COLO668 (cell line): Measurements from ENCODE around the gene COL5A1.

Source experiments
- DNase-seq: peaks from one replicate; lab custom pipeline; 2025; ENCODE audit not compliant: unreplicated experiment; lab: John Stamatoyannopoulos, UW

COL5A1 gene

DNA sequence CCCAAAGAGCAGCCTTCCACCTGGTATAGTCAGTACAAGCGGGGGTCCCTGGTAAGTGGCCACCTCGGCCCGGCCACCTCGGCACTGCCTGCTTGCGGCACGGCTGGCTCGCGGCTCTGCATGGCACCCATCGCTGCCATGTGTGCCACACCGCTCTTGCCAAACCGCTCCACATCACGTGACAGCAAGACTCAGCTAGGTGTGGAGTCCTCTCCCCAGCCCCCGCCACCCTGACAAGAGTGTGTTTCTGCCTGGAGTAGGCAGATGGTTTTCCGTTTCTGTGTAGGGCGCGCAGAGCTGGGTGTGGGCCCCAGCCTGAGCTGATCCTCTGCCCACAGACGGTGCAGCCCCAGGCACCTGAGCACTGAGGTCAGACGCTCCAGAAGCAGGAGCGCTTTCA is 188.5 kb downstream of the COL5A1 start:
- no peak for DNase-seq

DNA sequence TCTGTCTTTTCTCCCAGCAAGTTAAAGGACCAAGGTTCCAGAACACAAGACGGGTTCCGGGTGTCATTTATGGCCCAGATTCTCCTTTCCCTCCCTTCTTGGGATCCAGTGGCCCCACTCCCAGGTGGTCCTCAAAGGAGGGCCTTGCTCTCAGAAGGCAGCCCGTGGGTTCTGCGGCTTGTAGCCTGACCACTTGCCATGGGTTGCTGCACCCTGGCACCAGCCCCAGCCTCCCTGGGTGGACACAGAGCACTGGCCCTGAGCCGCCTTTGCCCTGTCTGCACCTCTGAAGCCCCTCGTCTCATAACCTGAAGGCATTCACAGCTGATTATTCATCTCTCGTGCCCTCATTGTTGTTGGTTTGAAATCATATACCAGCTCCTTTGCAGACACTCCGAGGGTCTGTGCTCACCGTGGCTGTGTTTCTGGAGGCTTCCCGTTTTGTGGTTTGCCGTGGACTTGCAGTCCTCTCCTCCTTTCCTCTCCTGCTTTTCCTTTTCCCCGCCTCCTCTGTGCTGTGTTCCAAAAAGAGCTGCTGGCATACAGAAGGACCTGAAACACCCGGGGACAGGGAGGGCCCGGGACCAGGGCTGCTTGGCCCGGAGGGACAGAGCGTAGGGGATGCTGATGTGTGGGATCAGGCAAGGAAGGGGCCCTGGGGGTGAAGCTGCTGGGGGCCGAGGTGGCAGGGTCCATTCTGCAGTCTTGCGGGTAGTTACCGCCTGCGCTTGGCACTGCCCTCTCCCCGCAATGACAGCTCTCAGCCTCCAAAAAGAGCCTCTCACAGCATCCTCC is 189.5 kb downstream of the COL5A1 start:
- DNase-seq = no peak

DNA sequence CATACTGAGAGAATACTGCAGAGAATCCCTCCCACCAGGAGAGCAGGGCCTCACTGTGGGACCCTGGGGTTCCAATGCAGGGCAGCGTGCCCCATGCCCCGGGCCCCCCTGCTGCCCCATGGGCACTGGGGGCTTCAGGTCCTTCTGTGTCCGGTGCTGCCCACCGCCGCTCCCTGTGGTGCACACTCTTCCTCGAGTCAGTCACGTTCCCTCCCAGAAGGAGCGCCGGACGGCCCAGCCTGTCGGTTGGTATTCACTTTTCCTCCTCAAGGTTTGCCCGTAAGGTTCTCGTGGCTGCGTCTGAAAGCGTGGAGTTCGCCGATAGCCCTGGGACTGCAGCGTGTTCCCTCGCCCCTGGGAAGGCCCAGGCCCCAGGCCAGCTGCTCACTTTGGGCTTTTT is 190.9 kb downstream of the COL5A1 start:
- no peak for DNase-seq

DNA sequence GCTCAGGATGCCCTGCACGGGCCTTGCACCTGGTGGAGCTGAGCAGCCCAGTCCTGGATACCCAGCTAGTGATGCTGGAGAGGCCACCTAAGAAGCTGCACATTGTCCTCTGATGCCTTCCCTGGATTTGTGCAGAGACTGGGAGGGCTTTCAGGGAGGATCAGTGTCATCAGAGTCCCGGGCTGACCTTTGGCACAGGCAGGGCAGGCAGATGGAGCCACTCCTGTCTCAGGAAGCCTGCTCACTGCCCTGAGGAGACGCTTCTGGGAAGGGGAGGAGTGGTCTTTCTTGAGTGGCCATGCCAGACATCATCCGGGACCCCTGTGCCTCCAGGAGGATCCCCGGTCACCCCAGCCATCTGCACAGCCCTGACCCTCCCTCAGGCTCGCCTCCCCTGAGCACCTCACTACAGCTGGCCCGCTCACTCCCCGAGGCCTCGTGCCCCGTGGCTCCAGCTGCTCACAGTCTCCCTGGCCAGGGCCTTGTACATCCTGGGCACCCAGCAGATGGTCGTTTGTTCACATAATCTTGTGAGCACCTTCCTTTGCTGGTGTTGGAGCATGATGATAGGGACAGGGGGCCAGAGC is 191.8 kb downstream of the COL5A1 start:
- DNase-seq = no peak

DNA sequence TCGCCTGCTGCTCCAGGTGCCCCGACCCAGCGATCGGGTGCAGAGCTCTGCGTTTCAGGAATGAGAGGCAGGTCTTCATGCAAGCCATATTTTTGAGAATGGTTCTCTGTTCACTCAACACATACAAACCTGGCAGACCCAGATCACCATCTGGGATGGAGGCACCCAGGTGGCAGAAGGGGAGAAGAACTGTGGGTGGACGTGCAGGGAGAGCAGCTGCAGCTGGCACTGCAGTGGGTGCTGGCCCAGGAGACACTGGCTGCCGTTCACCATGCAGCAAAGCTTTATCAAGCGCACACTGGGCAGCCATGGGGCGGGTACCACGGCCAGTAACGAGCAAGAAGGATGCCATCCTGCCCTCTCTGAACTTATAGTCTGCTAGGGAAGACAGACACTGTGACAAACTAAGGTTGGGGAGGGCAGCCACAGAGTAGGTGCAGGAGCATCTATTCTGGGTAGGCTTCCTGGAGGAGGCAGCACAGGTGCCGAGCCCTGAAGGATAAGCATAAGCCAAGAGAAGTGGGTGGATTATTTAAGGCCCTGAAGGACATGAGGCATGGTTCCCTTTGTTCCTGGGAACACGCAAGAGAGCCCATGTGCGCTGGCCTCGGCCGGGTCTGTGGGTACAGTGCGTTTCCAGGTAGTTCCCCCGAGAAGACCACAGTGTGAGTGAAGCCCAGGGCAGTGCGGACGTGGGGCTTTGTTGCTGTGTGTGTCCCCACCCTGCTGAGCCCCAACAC is 192.8 kb downstream of the COL5A1 start:
- no peak for DNase-seq

DNA sequence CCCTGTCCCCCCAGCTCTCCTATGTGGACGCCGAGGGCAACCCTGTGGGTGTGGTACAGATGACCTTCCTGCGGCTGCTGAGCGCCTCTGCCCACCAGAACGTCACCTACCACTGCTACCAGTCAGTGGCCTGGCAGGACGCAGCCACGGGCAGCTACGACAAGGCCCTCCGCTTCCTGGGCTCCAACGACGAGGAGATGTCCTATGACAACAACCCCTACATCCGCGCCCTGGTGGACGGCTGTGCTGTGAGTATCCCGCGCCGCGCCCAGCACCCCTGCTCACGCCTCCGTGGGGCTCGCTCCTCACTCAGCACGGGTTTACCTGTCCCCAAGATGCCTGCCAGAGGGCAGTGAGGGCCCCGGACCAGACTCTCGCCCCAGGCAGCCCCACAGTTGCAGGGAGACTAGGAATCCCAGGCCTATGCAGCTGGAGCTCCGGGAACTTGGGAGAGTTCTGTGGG is 193.4 kb downstream of the COL5A1 start:
- no peak for DNase-seq

DNA sequence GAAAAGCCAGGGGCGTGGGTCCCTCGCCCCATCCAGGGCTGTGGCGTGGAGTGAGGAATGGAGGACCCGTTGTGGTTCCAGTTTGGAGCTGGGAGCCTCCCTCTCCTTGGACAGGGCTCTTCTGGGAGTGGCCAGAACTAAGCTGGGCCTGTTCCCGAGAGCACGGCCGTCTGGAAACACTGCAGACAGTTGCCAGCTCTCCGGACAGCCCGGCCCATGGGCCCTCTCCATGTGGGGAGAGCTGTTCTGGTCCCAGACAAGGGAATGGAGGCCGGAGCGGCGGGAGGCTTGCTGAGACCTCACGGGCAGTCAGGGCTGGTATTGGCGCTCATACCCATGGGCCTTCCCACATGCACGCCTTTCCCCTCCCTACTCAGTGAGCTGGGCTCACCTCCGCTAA is 193.8 kb downstream of the COL5A1 start:
- no peak for DNase-seq

DNA sequence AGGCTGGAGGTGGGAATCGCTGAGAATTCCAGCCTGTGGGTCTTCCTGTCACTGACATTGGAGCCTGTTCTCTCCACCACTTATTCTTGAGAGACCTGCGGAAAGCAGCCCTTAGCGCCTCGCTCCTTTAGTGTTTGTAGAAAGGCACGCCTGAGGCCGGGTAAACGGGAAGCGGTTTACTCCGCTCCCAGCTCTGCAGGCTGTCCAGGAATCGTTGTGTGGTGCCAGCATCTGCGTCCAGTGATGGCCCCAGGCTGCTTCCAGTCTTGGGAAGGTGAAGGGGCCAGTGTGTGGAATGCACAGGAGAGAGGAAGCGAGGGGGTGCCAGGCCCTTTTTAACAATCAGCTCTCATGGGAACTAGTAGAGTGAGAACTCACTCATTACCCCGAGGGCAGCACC is 194.4 kb downstream of the COL5A1 start:
- no peak for DNase-seq

DNA sequence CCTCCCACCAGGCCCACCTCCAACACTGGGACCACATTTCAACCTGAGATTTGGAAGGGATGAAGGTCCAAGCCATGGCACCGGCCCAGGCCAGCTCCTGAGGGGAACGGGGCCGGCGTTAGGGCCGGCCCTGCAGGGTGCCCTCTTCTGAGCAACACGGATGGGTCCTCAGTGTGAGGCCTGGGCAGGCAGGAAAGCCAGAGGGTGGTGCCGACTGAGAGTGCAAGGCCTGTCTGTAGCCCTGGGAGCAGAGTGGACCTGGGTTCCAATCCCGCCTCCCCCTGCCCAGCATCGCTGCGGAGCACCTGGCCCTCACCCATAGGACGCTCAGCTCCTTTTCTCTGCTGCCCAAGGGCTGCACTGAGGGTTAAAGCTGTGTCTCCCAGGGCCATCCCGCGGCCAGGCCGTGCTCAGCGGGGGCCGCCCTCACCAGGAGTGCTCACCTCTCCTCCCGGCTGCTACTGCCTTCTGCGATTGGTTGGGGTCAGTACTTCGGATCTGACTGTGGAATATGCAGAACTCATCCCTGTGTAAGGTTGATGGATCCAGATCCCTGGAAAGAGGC is 194.9 kb downstream of the COL5A1 start:
- no peak for DNase-seq

DNA sequence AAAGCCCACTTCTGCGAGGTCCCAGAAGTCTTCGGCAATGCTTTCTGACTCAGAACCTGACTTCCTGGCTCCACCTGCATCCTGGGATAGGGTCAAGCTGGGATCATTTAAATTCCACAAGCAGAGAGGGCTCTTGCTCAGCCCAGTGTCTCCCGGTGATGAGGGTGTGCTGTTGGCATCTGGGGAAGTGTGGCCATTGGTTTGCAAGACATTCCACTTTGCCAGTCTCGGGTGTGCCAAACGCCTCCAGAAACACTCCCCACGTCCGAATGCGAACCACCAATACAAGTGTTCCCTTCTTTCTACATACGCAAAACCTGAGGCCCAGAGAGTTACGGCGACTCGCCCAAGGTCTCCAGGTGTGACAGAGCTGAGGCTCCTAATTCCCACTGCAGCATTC is 195.9 kb downstream of the COL5A1 start:
- DNase-seq = no peak

DNA sequence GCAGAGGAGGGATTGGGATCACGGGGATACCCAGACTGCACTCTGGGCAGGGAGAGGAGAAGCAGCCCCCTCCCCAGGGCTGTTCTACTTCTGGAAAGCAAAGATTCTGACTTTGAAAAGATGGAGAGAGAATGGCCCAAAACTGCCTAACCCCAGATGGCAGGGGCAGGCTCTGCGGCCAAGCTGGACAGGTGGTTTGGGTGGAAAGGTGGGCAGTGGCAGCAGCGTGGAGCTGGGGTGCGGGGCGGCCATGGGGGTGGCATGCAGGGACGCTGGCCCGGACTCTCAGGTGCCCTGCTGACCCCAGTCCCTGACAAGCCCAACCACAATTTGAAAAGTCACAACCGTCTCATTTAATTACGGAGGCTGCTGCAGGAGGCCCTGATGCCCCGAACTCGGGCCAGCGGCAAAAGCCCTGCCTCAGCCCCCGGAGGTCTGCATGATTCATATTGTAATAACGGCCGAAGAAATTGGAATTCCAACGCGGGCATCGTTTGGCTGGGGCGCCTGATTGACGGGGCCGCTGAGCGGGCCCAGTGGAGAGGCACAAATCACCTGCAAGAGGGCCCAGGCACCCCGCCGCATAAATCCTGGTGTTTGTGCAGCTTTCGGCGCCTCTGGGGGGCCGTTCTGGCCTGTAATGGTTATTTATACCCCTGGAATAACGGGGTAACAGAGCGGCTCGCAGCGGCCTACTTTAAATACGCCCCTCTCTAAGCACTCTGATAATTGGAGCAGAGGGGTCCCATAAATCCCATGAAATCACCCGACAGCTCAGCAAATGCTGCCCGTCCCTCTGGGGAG is 197.2 kb downstream of the COL5A1 start:
- DNase-seq = no peak

DNA sequence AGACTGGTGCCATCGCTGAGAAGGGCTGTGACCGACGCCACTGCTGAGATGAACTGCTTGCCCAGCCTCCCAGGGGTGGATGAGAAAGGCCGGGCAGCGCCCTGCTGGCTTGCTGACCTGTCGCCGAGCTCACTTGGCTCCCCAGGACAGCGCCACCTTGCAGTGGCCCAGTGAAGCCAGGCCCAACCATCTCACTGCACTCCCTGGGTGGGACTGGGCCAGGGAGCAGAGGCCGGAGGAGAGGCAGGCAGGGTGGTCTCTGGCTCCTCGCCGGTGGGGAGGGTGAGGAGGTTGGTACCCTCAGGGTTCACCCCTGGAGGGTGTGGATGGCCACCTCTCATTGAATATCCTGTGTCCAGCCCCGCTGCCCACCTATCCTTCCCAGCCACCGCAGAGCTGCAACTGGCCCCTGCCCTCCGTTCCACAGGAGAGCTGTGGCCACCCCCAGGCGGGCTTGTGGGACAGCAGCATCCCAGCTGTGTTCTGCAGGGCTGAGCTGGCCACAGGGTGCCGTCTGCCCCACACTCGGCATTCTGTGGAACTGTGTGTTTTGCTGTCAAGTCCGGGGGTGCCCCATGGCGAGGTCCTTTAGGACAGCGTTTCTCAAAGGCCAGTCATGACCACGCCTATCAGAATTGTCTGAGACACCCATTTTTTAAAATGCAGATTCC is 198.0 kb downstream of the COL5A1 start:
- DNase-seq = no peak

DNA sequence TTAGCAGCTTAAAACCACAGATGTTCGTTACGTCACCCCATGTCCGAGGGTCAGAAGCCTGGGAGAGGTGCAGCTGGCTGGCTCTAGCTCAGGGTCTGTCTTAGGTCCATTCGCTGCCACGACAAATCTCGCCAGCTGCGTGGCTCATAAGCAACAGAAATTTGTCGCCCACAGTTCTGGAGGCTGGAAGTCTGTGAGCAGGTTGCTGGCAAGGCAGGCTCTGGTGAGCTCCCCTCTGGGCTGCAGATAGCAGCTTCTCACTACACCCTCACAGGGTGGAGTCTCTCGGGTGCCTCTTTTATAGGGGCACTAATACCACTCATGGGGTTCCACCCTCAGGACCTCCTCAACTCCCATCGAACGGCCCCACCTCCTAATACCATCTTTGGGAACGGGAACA is 198.9 kb downstream of the COL5A1 start:
- DNase-seq = no peak

DNA sequence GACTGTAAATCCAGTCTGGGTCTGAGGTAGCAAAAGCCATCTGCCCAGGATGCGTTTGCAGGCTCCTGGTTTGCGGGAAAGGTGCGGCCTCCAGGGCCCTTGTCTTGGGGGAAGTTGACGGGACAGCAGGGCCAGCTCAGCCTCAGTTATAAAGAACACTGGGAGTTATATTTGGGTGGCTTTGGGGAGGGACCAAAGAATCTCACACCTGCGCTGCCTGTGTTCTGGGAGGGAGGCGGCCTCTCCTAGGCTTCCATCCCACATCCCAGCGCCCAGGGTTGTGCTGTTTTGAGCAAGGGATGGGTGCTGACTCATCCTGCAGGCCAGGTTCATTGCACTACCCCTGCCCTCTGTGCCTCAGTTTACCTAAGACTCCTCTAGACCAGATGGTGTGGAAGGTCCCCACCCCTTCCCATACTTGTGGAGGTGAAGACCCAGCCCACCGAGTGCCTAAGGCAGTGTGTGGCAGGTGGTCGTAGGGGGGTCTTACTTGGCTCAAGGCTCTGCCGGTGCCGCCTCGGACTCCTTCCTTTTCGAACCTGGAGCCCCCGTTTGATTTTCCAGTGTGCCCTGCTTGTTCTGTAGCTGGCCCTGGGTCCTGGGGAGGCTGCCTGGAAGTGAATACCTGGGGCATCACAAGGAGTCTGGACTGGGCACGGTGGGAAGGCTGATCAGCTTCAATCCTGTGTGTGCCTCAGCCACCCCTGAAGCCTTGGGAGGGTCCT is 199.7 kb downstream of the COL5A1 start:
- DNase-seq = no peak

DNA sequence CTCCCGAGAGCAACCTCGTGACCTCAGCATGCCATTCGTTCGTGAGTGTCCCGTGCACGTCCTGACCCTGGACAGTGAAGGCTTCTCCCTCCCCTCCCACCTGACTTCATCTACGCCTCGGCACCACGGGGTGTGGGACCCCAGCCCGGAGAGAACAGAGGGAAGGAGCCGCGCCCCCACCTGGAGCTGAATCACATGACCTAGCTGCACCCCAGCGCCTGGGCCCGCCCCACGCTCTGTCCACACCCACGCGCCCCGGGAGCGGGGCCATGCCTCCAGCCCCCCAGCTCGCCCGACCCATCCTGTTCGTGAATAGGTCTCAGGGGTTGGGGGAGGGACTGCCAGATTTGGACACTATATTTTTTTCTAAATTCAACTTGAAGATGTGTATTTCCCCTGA is 200.7 kb downstream of the COL5A1 start:
- DNase-seq = no peak

DNA sequence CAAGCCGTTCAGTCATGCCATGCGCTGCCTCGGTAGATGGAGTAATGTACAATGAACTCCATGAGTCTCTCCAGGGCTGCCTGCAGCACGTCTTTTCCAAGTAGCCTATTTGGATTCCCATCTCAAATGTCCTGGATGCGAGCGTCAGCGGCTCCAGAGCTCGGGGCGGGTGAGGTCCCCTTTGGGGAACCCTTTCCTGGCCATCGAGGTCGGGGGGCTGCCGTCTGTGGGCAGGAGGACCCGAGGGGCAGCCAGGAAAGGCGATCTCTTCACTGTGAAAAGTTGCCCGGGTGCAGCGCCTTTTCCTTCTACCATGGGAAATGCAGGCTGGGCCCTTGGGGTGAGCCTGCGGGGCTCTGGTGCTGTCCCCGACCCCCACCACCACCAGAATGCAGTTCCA is 202.1 kb downstream of the COL5A1 start:
- no peak for DNase-seq

DNA sequence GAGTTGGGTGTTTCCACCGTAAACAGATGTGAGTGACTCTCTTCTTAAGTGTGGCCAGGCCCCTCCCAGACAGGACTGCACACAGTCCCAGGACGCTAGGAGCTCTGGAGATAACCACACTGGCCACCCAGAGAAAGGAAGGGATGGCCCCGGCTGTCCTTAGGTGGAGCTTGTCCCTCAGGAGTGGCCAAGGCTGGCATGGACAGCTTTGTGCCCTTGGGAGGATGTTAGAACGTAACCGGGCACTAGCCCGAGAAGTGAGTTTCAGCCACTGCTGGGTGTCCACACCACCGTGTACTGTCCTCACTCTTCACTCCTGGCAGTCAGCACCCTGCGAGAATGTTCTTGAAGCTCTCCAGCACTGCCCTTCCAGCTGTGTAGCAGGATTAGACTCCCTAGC is 203.2 kb downstream of the COL5A1 start:
- no peak for DNase-seq

DNA sequence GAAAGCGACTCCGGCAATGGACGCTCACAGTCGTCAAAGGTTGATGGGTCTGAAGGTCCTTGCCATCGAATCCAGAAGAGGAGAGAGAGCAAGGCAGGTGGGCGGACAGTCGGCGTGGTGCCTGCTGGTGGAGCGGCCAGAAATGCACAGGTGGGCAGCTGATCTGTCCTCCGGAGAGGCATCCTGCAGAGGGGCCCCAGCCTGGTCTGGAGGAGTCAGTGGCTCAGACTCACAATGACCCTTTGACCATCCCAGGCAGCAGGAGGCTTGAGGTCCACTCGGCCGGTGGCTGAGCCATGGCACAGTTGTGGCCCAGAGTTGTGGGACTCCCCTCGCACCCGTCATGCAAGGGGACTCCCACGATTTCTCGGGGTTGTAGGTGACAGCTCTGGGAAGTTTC is 204.6 kb downstream of the COL5A1 start:
- DNase-seq = no peak

DNA sequence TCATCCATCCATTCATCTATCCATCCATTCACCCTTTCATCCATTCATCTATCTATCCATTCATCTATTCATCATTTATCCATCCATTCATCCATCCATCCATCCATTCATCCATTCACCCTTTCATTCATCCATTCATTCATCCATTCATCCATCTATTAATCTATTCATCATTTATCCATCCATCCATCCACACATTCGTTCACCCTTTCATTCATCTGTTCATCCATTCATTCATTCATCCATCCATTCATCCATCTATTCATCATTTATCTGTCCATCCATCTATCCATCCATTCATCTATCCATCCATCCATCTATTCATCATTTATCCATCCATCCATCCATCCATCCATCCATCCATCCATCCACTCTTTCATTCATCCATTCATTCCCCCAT is 205.1 kb downstream of the COL5A1 start:
- no peak for DNase-seq

DNA sequence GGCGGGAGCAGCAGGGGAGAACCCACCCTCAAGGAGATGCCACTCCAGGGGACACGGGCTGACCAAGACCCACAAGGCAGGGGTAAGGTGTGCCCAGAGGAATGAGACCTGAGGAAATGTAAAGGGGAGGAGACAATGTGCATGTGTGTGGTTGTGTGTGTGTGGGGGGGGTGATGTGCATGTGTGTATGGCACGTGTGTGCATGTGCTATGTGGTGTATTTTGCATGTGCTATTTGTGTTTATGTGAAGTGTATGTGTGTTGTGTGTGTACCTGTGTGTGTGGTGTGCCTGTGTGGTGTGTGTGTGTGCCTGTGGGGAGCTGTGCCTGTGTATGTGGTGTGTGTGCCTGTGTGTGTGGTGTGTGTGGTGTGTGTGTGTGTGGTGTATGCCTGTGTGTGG is 205.5 kb downstream of the COL5A1 start:
- DNase-seq = no peak
